ENCODE measurements around the gene CPVL. TPM values are rescaled to one million over a fixed set of nuclear protein-coding genes. Genes with fewer than 3 reads are reported as not detected.

The CPVL gene
- total RNA-seq, 1 experiment from 2014 or later, result 72.3 TPM

DNA sequence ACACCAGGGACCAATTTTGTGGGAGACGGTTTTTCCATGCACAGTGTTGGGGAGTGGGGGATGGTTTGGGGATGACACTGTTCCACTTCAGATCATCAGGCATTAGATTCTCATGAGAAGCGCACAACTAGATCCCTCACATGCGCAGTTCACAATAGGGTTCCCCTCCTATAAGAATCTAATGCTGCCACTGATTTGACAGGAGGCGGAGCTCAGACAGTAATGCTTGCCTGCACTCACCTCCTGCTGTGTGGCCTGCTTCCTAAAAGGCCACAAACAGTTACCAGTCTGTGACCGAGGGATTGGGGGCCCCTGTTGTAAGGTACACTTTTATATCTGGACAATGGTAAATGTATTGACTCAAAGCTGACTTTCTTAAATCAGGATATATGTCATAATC lies 142.6 kb downstream of the CPVL start:
- H3K27ac ChIP-seq (ENCODE audit: low read depth, low read length, poor library complexity, severe bottlenecking), result no peak overlapping the region
- POLR2A ChIA-PET (ENCODE audit: low non-redundant PET), result no interaction called here

GRCh38 chr7:29000717-29001076 lies 145.6 kb downstream of the CPVL start:
- Histone ChIP-seq H3K4me3 (ENCODE audit: low read depth, low read length, poor library complexity, severe bottlenecking) (no peak overlapping the region), H3K27me3 (replicated peaks; ENCODE audit: insufficient read depth, low read depth, low read length, poor library complexity) (no peaks in the 10 kb centered on the region), H3K27ac (ENCODE audit: low read depth, low read length, poor library complexity, severe bottlenecking) (no peak overlapping the region), H3K9me3 (ENCODE audit: low read depth, low read length, poor library complexity, severe bottlenecking) (no peaks in the 10 kb centered on the region), H3K4me1 (ENCODE audit: insufficient read depth, low read length, poor library complexity, severe bottlenecking) (peaks cover 6% of the 10 kb centered on the region), H3K36me3 (ENCODE audit: insufficient read depth, low read length, poor library complexity, severe bottlenecking) (no peaks in the 10 kb centered on the region)
- ChIA-PET CTCF (no interaction called here), POLR2A (ENCODE audit: low non-redundant PET) (no interaction called here)
- intact Hi-C loops (cut with micrococcal nuclease; ENCODE audit: unreplicated experiment), result no loop called here
- no TSS peak for BruUV-seq (replicated peaks)
- no peak for DNase-seq (ENCODE audit: low spot score)
- no peak for TF ChIP-seq EZH2 (IDR thresholded peaks at IDR 0.05; ENCODE audit: borderline replicate concordance, low read depth, low read length, poor library complexity, severe bottlenecking)
- TF ChIP-seq, protein P1, sequence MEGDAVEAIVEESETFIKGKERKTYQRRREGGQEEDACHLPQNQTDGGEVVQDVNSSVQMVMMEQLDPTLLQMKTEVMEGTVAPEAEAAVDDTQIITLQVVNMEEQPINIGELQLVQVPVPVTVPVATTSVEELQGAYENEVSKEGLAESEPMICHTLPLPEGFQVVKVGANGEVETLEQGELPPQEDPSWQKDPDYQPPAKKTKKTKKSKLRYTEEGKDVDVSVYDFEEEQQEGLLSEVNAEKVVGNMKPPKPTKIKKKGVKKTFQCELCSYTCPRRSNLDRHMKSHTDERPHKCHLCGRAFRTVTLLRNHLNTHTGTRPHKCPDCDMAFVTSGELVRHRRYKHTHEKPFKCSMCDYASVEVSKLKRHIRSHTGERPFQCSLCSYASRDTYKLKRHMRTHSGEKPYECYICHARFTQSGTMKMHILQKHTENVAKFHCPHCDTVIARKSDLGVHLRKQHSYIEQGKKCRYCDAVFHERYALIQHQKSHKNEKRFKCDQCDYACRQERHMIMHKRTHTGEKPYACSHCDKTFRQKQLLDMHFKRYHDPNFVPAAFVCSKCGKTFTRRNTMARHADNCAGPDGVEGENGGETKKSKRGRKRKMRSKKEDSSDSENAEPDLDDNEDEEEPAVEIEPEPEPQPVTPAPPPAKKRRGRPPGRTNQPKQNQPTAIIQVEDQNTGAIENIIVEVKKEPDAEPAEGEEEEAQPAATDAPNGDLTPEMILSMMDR (conservative IDR thresholded peaks at IDR 0.05; ENCODE audit: low read depth, low read length), result no peak

More for the DNA sequence above, 142.6 kb downstream of the CPVL start:
- DNase-seq (ENCODE audit: low spot score), result no peak
- H3K4me3 ChIP-seq (ENCODE audit: low read depth, low read length, poor library complexity, severe bottlenecking), result no peak overlapping the region
- BruUV-seq (replicated peaks), result no TSS peak
- no peaks in the 10 kb centered on the region for H3K9me3 ChIP-seq (ENCODE audit: low read depth, low read length, poor library complexity, severe bottlenecking)
- H3K4me1 ChIP-seq (ENCODE audit: insufficient read depth, low read length, poor library complexity, severe bottlenecking), result peaks cover 6% of the 10 kb centered on the region
- no peaks in the 10 kb centered on the region for H3K36me3 ChIP-seq (ENCODE audit: insufficient read depth, low read length, poor library complexity, severe bottlenecking)
- CTCF ChIA-PET, result no interaction called here
- H3K27me3 ChIP-seq (replicated peaks; ENCODE audit: insufficient read depth, low read depth, low read length, poor library complexity), result no peaks in the 10 kb centered on the region
- TF ChIP-seq EZH2 (IDR thresholded peaks at IDR 0.05; ENCODE audit: borderline replicate concordance, low read depth, low read length, poor library complexity, severe bottlenecking), result no peak
- TF ChIP-seq, protein P1 (conservative IDR thresholded peaks at IDR 0.05; ENCODE audit: low read depth, low read length), result no peak
- intact Hi-C loops (cut with micrococcal nuclease; ENCODE audit: unreplicated experiment), result no loop called here

GRCh38 chr7:28999895-29000716 lies 146.2 kb downstream of the CPVL start:
- Histone ChIP-seq H3K9me3 (ENCODE audit: low read depth, low read length, poor library complexity, severe bottlenecking) (no peaks in the 10 kb centered on the region), H3K36me3 (ENCODE audit: insufficient read depth, low read length, poor library complexity, severe bottlenecking) (no peaks in the 10 kb centered on the region), H3K27me3 (replicated peaks; ENCODE audit: insufficient read depth, low read depth, low read length, poor library complexity) (no peaks in the 10 kb centered on the region), H3K27ac (ENCODE audit: low read depth, low read length, poor library complexity, severe bottlenecking) (no peak overlapping the region), H3K4me3 (ENCODE audit: low read depth, low read length, poor library complexity, severe bottlenecking) (no peak overlapping the region), H3K4me1 (ENCODE audit: insufficient read depth, low read length, poor library complexity, severe bottlenecking) (peaks cover 6% of the 10 kb centered on the region)
- intact Hi-C loops (cut with micrococcal nuclease; ENCODE audit: unreplicated experiment), result no loop called here
- POLR2A ChIA-PET (ENCODE audit: low non-redundant PET), result no interaction called here
- CTCF ChIA-PET, result no interaction called here
- TF ChIP-seq, protein P1 (conservative IDR thresholded peaks at IDR 0.05; ENCODE audit: low read depth, low read length), result no peak
- no peak for TF ChIP-seq EZH2 (IDR thresholded peaks at IDR 0.05; ENCODE audit: borderline replicate concordance, low read depth, low read length, poor library complexity, severe bottlenecking)
- no TSS peak for BruUV-seq (replicated peaks)
- no peak for DNase-seq (ENCODE audit: low spot score)
